ENCODE measurements around the gene NXPE3. TPM values are rescaled to one million over a fixed set of nuclear protein-coding genes. Genes with fewer than 3 reads are reported as not detected.
A peak's percentile ranks its signal among the peaks of the same experiment; 100 is the strongest.
"Not testable (repeated sequence)": the region's sequence is repeated elsewhere in the genome, so short reads cannot be mapped to it uniquely, and the experiment has no call there.

Gene NXPE3
- total RNA-seq, 1 donor from 2014 or later, result 15.9 TPM

DNA sequence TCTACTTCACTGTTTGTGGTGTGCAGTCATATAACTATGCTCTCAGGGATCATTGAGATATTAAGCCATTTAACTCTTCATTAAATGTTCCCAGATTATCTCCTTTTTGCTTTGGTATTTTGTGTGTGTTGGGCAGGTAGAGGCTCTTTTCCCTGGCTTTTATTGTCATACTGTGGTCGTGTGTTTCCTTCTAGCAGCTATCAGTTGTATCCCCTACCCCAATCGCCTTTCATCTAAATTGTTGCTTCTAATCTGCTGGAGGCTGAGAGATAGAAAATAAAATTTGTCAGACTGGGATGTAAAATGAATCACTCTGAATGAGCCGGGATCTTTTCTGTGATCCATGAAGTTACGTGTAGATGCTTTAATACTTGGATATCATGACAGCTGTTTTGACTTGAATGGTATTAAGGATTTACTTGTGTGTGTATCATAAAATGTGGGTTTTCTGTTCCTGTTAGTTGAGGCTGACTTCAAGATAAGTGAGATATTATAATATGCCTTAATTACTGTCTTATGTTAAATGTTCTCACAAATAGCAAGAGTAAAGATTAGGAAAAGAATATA lies 79.5 kb downstream of the NXPE3 start:
- Histone ChIP-seq H3K27ac (no peak overlapping the region), H3K4me3 (no peak overlapping the region), H3K9me3 (no peaks in the 10 kb centered on the region), H3K27me3 (no peaks in the 10 kb centered on the region), H3K4me1 (peaks cover 44% of the 10 kb centered on the region), H3K36me3 (peaks cover 80% of the 10 kb centered on the region)
- DNase-seq (no peak), ATAC-seq (no peak)
- TF ChIP-seq, protein P1, sequence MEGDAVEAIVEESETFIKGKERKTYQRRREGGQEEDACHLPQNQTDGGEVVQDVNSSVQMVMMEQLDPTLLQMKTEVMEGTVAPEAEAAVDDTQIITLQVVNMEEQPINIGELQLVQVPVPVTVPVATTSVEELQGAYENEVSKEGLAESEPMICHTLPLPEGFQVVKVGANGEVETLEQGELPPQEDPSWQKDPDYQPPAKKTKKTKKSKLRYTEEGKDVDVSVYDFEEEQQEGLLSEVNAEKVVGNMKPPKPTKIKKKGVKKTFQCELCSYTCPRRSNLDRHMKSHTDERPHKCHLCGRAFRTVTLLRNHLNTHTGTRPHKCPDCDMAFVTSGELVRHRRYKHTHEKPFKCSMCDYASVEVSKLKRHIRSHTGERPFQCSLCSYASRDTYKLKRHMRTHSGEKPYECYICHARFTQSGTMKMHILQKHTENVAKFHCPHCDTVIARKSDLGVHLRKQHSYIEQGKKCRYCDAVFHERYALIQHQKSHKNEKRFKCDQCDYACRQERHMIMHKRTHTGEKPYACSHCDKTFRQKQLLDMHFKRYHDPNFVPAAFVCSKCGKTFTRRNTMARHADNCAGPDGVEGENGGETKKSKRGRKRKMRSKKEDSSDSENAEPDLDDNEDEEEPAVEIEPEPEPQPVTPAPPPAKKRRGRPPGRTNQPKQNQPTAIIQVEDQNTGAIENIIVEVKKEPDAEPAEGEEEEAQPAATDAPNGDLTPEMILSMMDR (IDR thresholded peaks at IDR 0.05), result no peak
- intact Hi-C loops (cut with DNase I), result no loop called here

GRCh38 chr3:101859882-101860448 lies 81.0 kb downstream of the NXPE3 start:
- Histone ChIP-seq H3K27ac (no peak overlapping the region), H3K9me3 (no peaks in the 10 kb centered on the region), H3K27me3 (no peaks in the 10 kb centered on the region), H3K4me1 (peaks cover 32% of the 10 kb centered on the region), H3K4me3 (no peak overlapping the region), H3K36me3 (peaks cover 65% of the 10 kb centered on the region)
- TF ChIP-seq, protein P1 (IDR thresholded peaks at IDR 0.05), result no peak
- ATAC-seq (no peak), DNase-seq (no peak)
- intact Hi-C loops (cut with DNase I), result no loop called here

DNA sequence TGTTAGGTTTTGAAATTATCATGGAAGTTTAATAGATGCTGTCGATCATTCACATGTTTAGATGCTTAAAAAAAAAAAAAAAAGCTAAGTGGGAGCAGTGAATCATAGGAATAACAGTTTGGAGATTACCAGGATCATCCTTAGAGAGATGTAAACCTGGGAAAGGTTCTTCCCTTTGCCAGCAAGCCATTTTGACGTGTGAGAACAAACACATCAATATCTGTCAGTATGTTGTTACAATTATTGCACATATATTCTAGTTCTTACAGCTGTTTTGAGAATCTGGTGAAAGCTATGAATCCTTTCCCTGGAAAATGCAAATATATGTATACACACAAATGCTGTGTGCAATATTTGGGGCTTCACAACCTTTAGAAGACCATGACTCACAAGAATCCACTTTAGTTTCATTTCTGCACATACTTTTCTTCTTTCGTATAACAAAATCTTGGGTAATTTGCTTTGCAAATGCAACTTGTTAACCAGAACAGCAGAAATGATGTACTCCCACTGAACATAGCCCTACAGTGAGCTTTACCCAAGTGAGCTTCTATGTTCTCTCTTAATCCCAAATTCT lies 82.3 kb downstream of the NXPE3 start:
- no peaks in the 10 kb centered on the region for H3K9me3 ChIP-seq
- no peak overlapping the region for H3K27ac ChIP-seq
- TF ChIP-seq, protein P1 (IDR thresholded peaks at IDR 0.05), result no peak
- no peaks in the 10 kb centered on the region for H3K27me3 ChIP-seq
- no peak for ATAC-seq
- no peak for DNase-seq
- peaks cover 22% of the 10 kb centered on the region for H3K4me1 ChIP-seq
- no peak overlapping the region for H3K4me3 ChIP-seq
- intact Hi-C loops (cut with DNase I), result no loop called here
- peaks cover 52% of the 10 kb centered on the region for H3K36me3 ChIP-seq

GRCh38 chr3:101861789-101862415 lies 82.9 kb downstream of the NXPE3 start:
- ATAC-seq (no peak), DNase-seq (no peak)
- H3K27me3 ChIP-seq, result no peaks in the 10 kb centered on the region
- H3K4me1 ChIP-seq, result peaks cover 16% of the 10 kb centered on the region
- no peaks in the 10 kb centered on the region for H3K9me3 ChIP-seq
- no peak overlapping the region for H3K4me3 ChIP-seq
- no peak overlapping the region for H3K27ac ChIP-seq
- H3K36me3 ChIP-seq, result peaks cover 46% of the 10 kb centered on the region
- intact Hi-C loops (cut with DNase I), result no loop called here
- TF ChIP-seq, protein P1 (IDR thresholded peaks at IDR 0.05), result no peak

- H3K27ac ChIP-seq, result no peak overlapping the region
- DNase-seq, result no peak
- no peak overlapping the region for H3K4me3 ChIP-seq
- peaks cover 17% of the 10 kb centered on the region for H3K4me1 ChIP-seq
- peaks cover 39% of the 10 kb centered on the region for H3K36me3 ChIP-seq
- TF ChIP-seq, protein P1 (IDR thresholded peaks at IDR 0.05), result no peak
- H3K9me3 ChIP-seq, result no peaks in the 10 kb centered on the region
- ATAC-seq, result peak; percentile 29
- H3K27me3 ChIP-seq, result no peaks in the 10 kb centered on the region
- intact Hi-C loops (cut with DNase I), result no loop called here
These were observed 83.6 kb downstream of the NXPE3 start for GRCh38 chr3:101862416-101863165.

DNA sequence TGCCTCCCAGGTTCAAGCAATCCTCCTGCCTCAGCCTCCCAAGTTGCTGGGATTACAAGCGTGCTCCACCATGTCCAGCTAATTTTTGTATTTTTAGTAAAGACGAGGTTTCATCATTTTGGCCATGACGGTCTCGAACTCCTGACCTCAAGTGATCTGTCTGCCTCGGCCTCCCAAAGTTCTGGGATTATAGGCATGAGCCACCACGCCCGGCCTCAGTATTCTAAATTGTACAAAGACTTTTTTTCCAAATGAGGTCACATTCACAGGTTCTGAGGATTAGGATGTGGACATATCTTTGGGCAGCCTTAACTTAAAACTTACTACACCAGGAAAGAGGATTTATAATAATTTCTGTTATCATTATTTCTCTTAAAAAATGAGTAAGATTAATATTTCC lies 85.9 kb downstream of the NXPE3 start:
- peaks cover 12% of the 10 kb centered on the region for H3K4me1 ChIP-seq
- ATAC-seq; DNase-seq; intact Hi-C loops (cut with DNase I); H3K4me3 ChIP-seq; H3K27ac ChIP-seq; H3K27me3 ChIP-seq; H3K9me3 ChIP-seq: not testable (repeated sequence)
- peaks cover 16% of the 10 kb centered on the region for H3K36me3 ChIP-seq

All from upper lobe of right lung (tissue), 1 donor.